Progenitor cell of endocrine pancreas (in vitro differentiated cells): Measurements from ENCODE around the gene EED. TPM values are rescaled to one million over a fixed set of nuclear protein-coding genes. Genes with fewer than 3 reads are reported as not detected.
"Not testable (repeated sequence)": the region's sequence is repeated elsewhere in the genome, so short reads cannot be mapped to it uniquely, and the experiment has no call there.

Source experiments
- DNase-seq: peaks from one replicate; pipeline ENCODE4 v3.0.0; 2021; ENCODE audit warnings: low spot score; ENCODE audit not compliant: unreplicated experiment
- H3K27ac Mint-ChIP-seq: 2 replicates; pipeline ENCODE4 v1.8.0; 2021; ENCODE audit warnings: mild to moderate bottlenecking, moderate library complexity, mixed read lengths
- H3K27me3 Mint-ChIP-seq: 2 replicates; pipeline ENCODE4 v1.8.0; 2021; ENCODE audit warnings: mixed read lengths
- H3K36me3 Mint-ChIP-seq: 2 replicates; pipeline ENCODE4 v1.8.0; 2022; ENCODE audit warnings: mixed read lengths; ENCODE audit not compliant: insufficient read depth
- H3K4me1 Mint-ChIP-seq: 2 replicates; pipeline ENCODE4 v1.8.0; 2021; ENCODE audit warnings: low read depth, mixed read lengths
- H3K4me3 Mint-ChIP-seq: 2 replicates; pipeline ENCODE4 v1.8.0; 2021; ENCODE audit warnings: low read depth, mild to moderate bottlenecking, moderate library complexity, mixed read lengths
- H3K9me3 Mint-ChIP-seq: 2 replicates; pipeline ENCODE4 v1.8.0; 2021; ENCODE audit warnings: low read depth, mixed read lengths
- CTCF ChIP-seq: fragments of 200-600 bp; sonication (generic); IDR thresholded peaks from one replicate; pipeline ENCODE4 v1.5.0; 2021; ENCODE audit warnings: antibody characterized with exemption, mild to moderate bottlenecking; ENCODE audit not compliant: unreplicated experiment
- total RNA-seq: library from RNA; stranded (reverse); gene quantifications from 2 replicates; pipeline ENCODE4 v1.2.1, GENCODE V29; 2021

EED gene
- total RNA-seq, 1 donor from 2014 or later, result 34.6 TPM

DNA sequence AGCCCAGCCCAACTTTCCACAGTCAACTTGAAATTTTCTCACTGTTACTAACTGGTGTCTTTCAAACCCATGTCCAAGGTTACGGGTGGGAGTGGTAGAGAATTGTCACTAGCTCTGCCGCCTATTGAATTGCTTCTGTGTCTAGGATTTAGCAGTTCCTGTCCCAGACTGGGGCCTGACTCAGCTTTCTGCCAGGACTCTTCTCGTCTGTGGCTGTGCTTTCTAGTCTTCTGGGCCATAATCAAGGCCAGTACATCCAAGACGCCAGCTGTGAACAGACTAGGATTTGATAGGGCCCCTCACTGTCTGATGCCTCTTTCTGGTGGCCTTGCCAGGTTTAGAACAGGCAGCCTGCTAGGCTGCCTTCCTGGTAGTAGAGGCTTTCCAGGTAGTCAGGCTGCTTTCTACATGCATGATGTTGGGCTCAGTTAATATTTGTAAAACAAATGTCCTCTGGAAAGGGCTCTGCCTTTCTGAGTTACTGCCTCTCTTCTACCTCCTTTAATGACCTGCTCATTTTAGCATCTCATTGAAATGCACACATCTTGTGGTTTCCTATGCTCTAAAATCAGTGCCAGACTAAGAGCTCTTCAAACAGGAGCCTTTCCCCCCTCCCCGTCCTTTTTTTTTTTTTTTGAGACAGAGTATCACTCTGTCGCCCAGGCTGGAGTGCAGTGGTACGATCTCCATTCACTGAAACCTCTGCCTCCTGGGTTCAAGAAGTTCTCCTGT lies 44.4 kb downstream of the EED start:
- H3K4me3 Mint-ChIP-seq, result no peak overlapping the region
- no peak for DNase-seq
- H3K27me3 Mint-ChIP-seq, result no peaks in the 10 kb centered on the region
- H3K27ac Mint-ChIP-seq, result no peak overlapping the region
- no peaks in the 10 kb centered on the region for H3K4me1 Mint-ChIP-seq
- TF ChIP-seq CTCF, result no peak
- no peaks in the 10 kb centered on the region for H3K36me3 Mint-ChIP-seq
- H3K9me3 Mint-ChIP-seq, result no peaks in the 10 kb centered on the region

DNA sequence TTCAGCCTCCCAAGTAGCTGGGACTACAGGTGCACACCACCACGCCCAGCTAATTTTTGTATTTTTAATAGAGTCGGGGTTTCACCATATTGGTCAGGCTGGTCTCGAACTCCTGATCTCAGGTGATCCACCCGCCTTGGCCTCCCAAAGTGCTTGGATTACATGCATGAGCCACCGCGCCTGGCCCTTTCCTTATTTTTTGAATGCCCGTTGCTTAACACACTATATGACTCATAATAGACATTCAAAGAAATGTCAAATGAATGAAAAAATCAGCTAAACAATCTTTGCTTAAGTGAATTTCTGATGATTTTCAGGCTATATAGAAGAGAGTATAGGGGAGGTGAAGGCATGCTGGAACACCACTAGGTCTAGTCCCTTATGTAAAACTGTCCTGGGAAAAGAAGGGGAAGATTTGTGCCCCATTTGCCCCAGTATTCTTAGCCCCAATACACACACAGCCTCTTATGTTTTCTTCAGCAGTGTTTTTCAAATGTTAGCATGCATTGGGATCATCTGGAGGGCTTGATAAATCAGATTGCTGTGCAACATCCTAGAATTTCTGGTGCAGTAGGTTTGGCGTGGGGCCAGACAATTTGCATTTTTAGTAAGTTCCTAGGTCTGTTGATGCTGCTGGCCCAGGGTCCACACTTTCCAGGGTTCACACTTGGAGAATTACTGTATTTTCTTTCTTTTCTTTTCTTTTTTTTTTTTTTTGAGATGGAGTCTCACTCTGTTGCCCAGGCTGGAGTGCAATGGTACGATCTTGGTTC lies 45.1 kb downstream of the EED start:
- not testable (repeated sequence) for H3K4me3 Mint-ChIP-seq, H3K9me3 Mint-ChIP-seq, H3K27me3 Mint-ChIP-seq, H3K36me3 Mint-ChIP-seq, DNase-seq, H3K4me1 Mint-ChIP-seq, H3K27ac Mint-ChIP-seq

DNA sequence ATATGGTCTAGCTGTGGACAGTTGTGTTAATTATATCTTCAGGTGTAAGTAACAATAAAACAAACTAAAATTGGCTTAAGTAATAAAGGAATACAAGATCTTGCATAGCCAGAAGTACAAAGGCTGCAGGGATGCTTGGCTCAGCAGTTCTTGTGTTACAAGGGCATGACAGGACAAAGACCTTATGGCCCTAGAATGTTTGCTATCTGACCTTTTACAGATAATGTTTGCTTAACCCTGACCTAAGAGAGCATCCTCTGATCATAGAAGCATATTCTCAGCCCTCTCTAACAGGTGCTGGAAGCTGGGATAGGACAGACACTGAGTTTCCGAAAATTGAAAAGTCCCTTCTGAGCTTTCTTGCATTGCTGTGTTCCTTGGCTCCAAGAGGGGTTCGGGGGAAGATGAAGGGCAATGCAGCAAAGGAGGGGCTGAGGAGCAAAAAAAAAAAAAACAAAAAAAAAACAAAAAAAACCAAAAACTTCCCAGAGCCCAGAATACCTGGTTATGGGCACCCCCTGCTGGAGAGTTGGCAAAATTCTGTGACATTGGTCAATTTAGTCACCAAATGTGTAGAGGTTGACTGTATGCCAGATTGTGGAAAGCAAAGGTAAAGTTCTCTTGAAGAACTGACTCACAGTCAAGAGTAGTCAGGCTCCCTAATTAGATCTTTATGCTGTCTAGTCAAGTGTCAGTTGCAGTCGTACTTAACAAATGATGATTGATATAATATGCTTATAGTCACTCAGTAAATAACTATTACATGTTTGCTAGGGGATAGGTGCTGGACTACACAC lies 47.1 kb downstream of the EED start:
- no peaks in the 10 kb centered on the region for H3K4me1 Mint-ChIP-seq
- TF ChIP-seq CTCF, result peak; percentile 84
- no peaks in the 10 kb centered on the region for H3K36me3 Mint-ChIP-seq
- H3K9me3 Mint-ChIP-seq, result no peaks in the 10 kb centered on the region
- peak; percentile 34 for DNase-seq
- peaks cover 3% of the 10 kb centered on the region for H3K27me3 Mint-ChIP-seq
- peak overlapping the region; percentile 14 for H3K27ac Mint-ChIP-seq
- H3K4me3 Mint-ChIP-seq, result no peak overlapping the region

DNA sequence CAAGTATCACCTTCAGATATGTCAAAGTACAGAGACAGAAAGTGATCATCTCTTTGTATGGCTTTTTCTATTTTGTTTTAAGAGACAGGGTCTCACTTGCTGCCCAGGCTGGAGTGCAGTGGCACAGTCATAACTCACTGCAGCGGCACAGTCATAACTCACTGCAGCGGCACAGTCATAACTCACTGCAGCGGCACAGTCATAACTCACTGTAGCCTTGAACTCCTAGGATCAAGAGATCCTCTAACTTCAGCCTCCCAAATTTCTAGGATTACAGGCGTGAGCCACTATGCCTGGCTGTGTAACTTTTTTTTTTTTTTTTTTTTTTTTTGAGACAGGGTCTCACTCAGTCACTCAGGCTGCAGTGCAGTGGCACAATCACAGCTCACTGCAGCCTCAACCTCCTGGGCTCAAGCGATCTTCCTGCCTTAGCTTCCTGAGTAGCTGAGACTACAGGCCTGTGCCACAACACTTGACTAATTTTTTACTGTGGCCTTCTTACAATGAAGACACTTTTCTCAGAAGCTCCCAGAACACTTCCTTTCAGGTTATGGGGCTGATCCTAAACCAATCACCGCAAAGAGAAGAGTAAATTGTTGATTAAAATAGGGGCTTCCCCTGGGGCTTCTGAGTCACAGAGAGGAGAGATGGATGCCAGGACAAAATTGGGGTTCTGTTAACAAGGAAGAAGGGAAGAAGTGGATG lies 48.5 kb downstream of the EED start:
- Mint-ChIP-seq H3K27ac (no peak overlapping the region), H3K4me3 (no peak overlapping the region), H3K27me3 (peaks cover 3% of the 10 kb centered on the region), H3K4me1 (no peaks in the 10 kb centered on the region), H3K9me3 (no peaks in the 10 kb centered on the region), H3K36me3 (no peaks in the 10 kb centered on the region)
- DNase-seq, result no peak
- no peak for TF ChIP-seq CTCF

DNA sequence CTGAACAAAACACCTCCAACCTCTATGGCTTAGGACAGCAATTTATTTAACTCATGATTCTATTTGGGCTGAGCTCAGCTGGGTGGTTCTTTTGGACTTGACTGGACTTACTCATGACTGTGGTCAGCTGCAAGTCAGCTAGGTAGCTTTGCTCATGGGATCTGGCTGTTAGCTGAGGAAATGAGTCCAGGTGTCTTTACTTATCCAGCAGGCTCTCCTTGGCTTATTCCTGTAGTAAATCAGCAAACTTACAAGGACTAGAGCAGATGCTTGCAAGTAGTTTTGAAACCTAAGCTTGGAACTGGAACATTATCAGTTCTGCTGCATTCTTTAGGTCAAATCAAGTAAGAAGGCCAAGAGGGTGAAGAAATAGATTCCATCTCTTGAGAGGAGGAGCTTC lies 49.5 kb downstream of the EED start:
- H3K4me3 Mint-ChIP-seq, result no peak overlapping the region
- H3K9me3 Mint-ChIP-seq, result no peaks in the 10 kb centered on the region
- peaks cover 3% of the 10 kb centered on the region for H3K27me3 Mint-ChIP-seq
- TF ChIP-seq CTCF, result no peak
- no peak overlapping the region for H3K27ac Mint-ChIP-seq
- no peak for DNase-seq
- no peaks in the 10 kb centered on the region for H3K4me1 Mint-ChIP-seq
- no peaks in the 10 kb centered on the region for H3K36me3 Mint-ChIP-seq
